Body of pancreas (tissue), 4 donors: ENCODE results near the gene ZP1. TPM values are rescaled to one million over a fixed set of nuclear protein-coding genes. Genes with fewer than 3 reads are reported as not detected.
"Not testable (repeated sequence)": the region's sequence is repeated elsewhere in the genome, so short reads cannot be mapped to it uniquely, and the experiment has no call there.

ENCODE experiments used
- ATAC-seq: fragments of 150-250 bp; one replicate; pipeline ENCODE4 v1.9.1; 2016
- DNase-seq, 4 donors: peaks; one replicate each; pipeline ENCODE4 v3.0.0-alpha.2; 2019
- H3K27ac ChIP-seq, 4 donors: fragments of 200-600 bp; sonication (generic); 1 replicate in 3 of 4; 2 replicates in 1 of 4; pipeline versions ENCODE4 v1.5.1 to v1.6.1; 2016 to 2019; ENCODE audit warnings: mild to moderate bottlenecking in 1 of 4, mixed read lengths in 1 of 4, moderate library complexity in 1 of 4
- H3K27me3 ChIP-seq, 2 donors: fragments of 200-600 bp; sonication (generic); one replicate each; pipeline ENCODE4 v1.6.0; 2016; ENCODE audit warnings: mild to moderate bottlenecking in 1 of 2
- H3K36me3 ChIP-seq, 2 donors: fragments of 200-600 bp; sonication (generic); replicated peaks in 1 of 2; 2 replicates each; pipeline ENCODE4 v1.5.1; 2016; ENCODE audit warnings: low read depth in 2 of 2; ENCODE audit not compliant: insufficient read depth in 1 of 2
- H3K4me1 ChIP-seq: fragments of 200-600 bp; sonication (generic); one replicate; pipeline ENCODE4 v1.6.0; 2016
- H3K4me3 ChIP-seq, 2 donors: fragments of 200-600 bp; sonication (generic); 1 replicate in 1 of 2; 2 replicates in 1 of 2; pipeline ENCODE4 v1.5.1; 2016 to 2019
- H3K9me3 ChIP-seq, 3 donors: fragments of 200-600 bp; sonication (generic); 1 replicate in 2 of 3; 2 replicates in 1 of 3; pipeline ENCODE4 v1.5.1; 2016
- CTCF ChIP-seq, 7 experiments: fragments of 450-650 bp in 4 of 7; fragments of 200-600 bp in 3 of 7; sonication (generic) in 3 of 7; IDR thresholded peaks; one replicate each; pipeline ENCODE4 v1.5.1; 2016 to 2019; ENCODE audit warnings: antibody characterized with exemption in 7 of 7
- POLR2A ChIP-seq, 3 donors: fragments of 450-650 bp; IDR thresholded peaks; one replicate each; pipeline ENCODE4 v1.6.1; 2016; ENCODE audit warnings: antibody characterized with exemption in 3 of 3, mild to moderate bottlenecking in 2 of 3
- WGBS, 2 donors: methylation state at CpG; one replicate each; pipeline ENCODE4 v1.1.5; 2017; 5-methylcytosine and 5-hydroxymethylcytosine counted together
- intact Hi-C: fragments of 100-400 bp; cut with DNase I; formaldehyde crosslinking; loops from one replicate; pipeline ENCODE4 v1.15.1; 2023
- total RNA-seq, 2 donors: library from RNA; depleted of rRNA; stranded (reverse); fragments of >200 nt; gene quantifications; one replicate each; pipeline ENCODE4 v1.1.0, GENCODE V29; 2016

ZP1 gene
- total RNA-seq, result not detected

- ATAC-seq (peak; percentile 22), DNase-seq (no peak)
- intact Hi-C loops, result no loop called here
- no peaks in the 10 kb centered on the region for H3K9me3 ChIP-seq
- H3K36me3 ChIP-seq, result no peaks in the 10 kb centered on the region
- no peak within 1 kb of the TSS for H3K4me3 ChIP-seq
- TF ChIP-seq CTCF (IDR thresholded peaks at IDR 0.05) (no peak), POLR2A (IDR thresholded peaks at IDR 0.05) (no peak)
- WGBS, 2 donors, result 66 to 72% methylated on average over 3 to 12 of the region's 13 CpGs
- no peak within 1 kb of the TSS for H3K27ac ChIP-seq
- no peaks in the 10 kb centered on the region for H3K4me1 ChIP-seq
- no peaks in the 10 kb centered on the region for H3K27me3 ChIP-seq
Observed at GRCh38 chr11:60866911-60867870, at the start of gene ZP1. Gene ZP1 (plus strand): TSS chr11:60867542. CDS start chr11:60867562, 20 bp downstream.

- Histone ChIP-seq H3K36me3 (no peaks in the 10 kb centered on the region), H3K27ac (no peak overlapping the region), H3K27me3 (no peaks in the 10 kb centered on the region), H3K9me3 (peaks cover 0 to 7% (median 0%) of the 10 kb centered on the region in 3 donors), H3K4me3 (no peak overlapping the region), H3K4me1 (no peaks in the 10 kb centered on the region)
- 46 to 57% methylated on average over 4 of the region's 4 CpGs for WGBS, 2 donors
- no peak for DNase-seq
- TF ChIP-seq CTCF (IDR thresholded peaks at IDR 0.05) (no peak), POLR2A (IDR thresholded peaks at IDR 0.05) (no peak)
- ATAC-seq, result no peak
- intact Hi-C loops, result no loop called here
Observed at GRCh38 chr11:60818057-60818456, 49.3 kb upstream of the ZP1 start.

- no peaks in the 10 kb centered on the region for H3K36me3 ChIP-seq
- intact Hi-C loops, result loop anchor here (10.0 kb wide), 1 partner anchor 373 kb away; no protein-coding TSS in a partner anchor
- no peak overlapping the region for H3K4me3 ChIP-seq
- DNase-seq (no peak), ATAC-seq (no peak)
- 58 to 64% methylated on average over 7 to 15 of the region's 15 CpGs for WGBS, 2 donors
- no peaks in the 10 kb centered on the region for H3K27me3 ChIP-seq
- no peaks in the 10 kb centered on the region for H3K4me1 ChIP-seq
- TF ChIP-seq CTCF (IDR thresholded peaks at IDR 0.05), result no peak
- TF ChIP-seq POLR2A (IDR thresholded peaks at IDR 0.05), result no peak
- peaks cover 0 to under 1% (median 0%) of the 10 kb centered on the region in 3 donors for H3K9me3 ChIP-seq
- no peak overlapping the region for H3K27ac ChIP-seq
Observed at GRCh38 chr11:60821827-60822599, 45.3 kb upstream of the ZP1 start.

- not testable (repeated sequence) for ATAC-seq, H3K27ac ChIP-seq
- intact Hi-C loops, result loop anchor here (10.0 kb wide), 1 partner anchor 371 kb away; no protein-coding TSS in a partner anchor
Observed at GRCh38 chr11:60823745-60824306, 43.5 kb upstream of the ZP1 start.

GRCh38 chr11:60825118-60825517 lies 42.2 kb upstream of the ZP1 start:
- Histone ChIP-seq H3K4me3 (no peak overlapping the region), H3K27ac (no peak overlapping the region), H3K36me3 (no peaks in the 10 kb centered on the region), H3K27me3 (no peaks in the 10 kb centered on the region), H3K9me3 (no peaks in the 10 kb centered on the region), H3K4me1 (no peaks in the 10 kb centered on the region)
- intact Hi-C loops, result loop anchor here (10.0 kb wide), 1 partner anchor 370 kb away; no protein-coding TSS in a partner anchor
- TF ChIP-seq POLR2A (IDR thresholded peaks at IDR 0.05), result no peak
- TF ChIP-seq CTCF (IDR thresholded peaks at IDR 0.05), result no peak
- ATAC-seq (no peak), DNase-seq (no peak)
- WGBS, 2 donors, result 76 to 84% methylated on average over 5 of the region's 5 CpGs

More at GRCh38 chr11:60823745-60824306, 43.5 kb upstream of the ZP1 start:
- H3K27me3 ChIP-seq, H3K4me3 ChIP-seq, DNase-seq, H3K9me3 ChIP-seq, H3K4me1 ChIP-seq, H3K36me3 ChIP-seq: not testable (repeated sequence)
- WGBS, 2 donors, result 77 to 81% methylated on average over 5 of the region's 5 CpGs
